NB4 (cell line): ENCODE data around the gene COBL.

ENCODE experiments used
- DNase-seq: peaks from one replicate; pipeline ENCODE4 v3.0.0; 2010; ENCODE audit warnings: low read depth
- H3K4me3 ChIP-seq: one replicate; pipeline ENCODE4 v1.5.1; 2011; ENCODE audit warnings: mild to moderate bottlenecking, low read depth, low read length, moderate library complexity
- MYC ChIP-seq: IDR thresholded peaks from 2 replicates; pipeline ENCODE4 v1.6.1; 2011; ENCODE audit warnings: low read depth, low read length
- POLR2A ChIP-seq: IDR thresholded peaks from 2 replicates; pipeline ENCODE4 v1.6.1; 2011; ENCODE audit warnings: mild to moderate bottlenecking; ENCODE audit not compliant: insufficient read length; ENCODE audit errors: extremely low read depth
- TF ChIP-seq, protein P1 (sequence below): IDR thresholded peaks from 2 replicates; pipeline ENCODE4 v1.6.1; 2011; ENCODE audit warnings: low read depth, low read length
- TF ChIP-seq, protein P2 (sequence below): IDR thresholded peaks from one replicate; pipeline ENCODE4 v1.5.1; 2012; ENCODE audit warnings: low read depth, low read length

The COBL gene

DNA sequence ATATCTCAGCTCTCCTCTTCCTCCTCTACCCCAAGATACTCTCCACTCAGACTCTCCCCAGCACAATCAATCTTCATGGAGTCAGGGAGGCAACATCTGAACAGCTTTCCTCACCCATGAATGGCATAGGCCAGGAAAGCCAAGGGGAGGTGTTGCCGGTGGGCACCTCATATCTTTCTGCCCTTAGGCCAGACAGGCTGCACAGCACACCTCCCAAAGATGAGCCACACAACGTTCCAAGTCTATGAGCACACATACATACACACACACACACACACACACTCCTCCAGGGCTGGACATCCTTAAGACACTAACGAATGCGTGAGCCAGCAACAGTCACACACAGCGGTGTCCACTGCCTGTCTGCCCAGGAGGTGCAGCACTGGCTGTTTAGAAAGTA is 17.7 kb downstream of the COBL start:
- no peak overlapping the region for H3K4me3 ChIP-seq
- TF ChIP-seq POLR2A (no peak), MYC (no peak)
- TF ChIP-seq, protein P1, sequence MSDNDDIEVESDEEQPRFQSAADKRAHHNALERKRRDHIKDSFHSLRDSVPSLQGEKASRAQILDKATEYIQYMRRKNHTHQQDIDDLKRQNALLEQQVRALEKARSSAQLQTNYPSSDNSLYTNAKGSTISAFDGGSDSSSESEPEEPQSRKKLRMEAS = no peak
- TF ChIP-seq, protein P2, sequence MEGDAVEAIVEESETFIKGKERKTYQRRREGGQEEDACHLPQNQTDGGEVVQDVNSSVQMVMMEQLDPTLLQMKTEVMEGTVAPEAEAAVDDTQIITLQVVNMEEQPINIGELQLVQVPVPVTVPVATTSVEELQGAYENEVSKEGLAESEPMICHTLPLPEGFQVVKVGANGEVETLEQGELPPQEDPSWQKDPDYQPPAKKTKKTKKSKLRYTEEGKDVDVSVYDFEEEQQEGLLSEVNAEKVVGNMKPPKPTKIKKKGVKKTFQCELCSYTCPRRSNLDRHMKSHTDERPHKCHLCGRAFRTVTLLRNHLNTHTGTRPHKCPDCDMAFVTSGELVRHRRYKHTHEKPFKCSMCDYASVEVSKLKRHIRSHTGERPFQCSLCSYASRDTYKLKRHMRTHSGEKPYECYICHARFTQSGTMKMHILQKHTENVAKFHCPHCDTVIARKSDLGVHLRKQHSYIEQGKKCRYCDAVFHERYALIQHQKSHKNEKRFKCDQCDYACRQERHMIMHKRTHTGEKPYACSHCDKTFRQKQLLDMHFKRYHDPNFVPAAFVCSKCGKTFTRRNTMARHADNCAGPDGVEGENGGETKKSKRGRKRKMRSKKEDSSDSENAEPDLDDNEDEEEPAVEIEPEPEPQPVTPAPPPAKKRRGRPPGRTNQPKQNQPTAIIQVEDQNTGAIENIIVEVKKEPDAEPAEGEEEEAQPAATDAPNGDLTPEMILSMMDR = no peak
- DNase-seq = no peak

DNA sequence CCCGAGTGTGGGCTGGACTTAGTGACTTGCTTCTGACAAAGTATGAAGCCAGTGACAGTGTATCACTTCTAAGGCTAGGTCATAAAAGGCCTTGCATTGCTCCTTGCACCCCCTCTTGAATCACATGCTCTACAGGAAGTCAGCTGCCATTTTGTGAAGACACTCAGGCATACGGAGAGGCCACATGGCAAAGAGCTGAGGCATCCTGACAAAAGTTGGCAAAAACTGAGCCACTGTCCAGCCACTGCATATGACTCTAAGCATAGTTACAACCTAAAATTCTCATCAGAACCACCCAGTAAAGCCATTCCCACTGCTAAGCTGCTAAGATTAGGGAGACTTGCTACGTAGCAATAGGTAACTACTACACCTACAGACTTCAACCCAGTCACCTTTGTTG is 18.6 kb downstream of the COBL start:
- no peak for TF ChIP-seq MYC
- TF ChIP-seq, protein P2 = no peak
- TF ChIP-seq, protein P1 = no peak
- TF ChIP-seq POLR2A = no peak
- no peak overlapping the region for H3K4me3 ChIP-seq
- no peak for DNase-seq

DNA sequence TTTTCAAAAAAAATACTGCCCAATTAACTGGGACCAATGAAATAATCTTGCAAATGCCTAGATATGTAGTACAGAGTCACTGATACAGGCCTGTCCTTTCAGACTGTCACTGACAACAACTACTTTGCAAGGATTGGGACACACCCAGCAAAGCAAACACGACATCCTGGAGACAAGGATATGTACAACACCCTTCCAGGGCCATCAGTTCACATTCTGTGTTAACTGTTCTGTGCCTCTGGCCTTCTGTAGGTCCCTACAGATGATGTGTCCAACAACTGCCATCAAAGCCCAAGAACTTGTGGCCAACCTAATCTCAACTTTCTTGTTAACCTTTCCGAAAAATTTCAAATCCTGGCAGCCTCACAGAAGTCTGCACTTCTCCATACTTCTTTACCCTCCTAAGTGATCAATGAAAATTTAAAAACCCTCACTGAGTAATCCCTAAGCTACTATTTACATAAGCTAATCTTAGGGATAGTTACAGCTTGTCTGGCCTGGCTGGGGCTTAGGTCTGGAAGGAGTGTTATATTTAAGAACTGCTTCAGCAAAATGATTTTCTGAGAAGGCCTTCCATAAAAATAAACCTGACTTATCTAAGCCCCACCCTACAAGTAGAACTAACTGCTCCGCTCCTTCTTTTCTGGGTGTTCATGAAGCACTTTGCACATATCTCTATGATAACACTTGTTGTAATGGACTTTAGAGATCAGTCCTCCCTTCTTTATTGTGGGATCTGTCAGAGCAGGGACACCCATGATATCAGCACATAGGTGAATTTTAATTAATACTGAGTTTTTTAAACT is 21.0 kb downstream of the COBL start:
- no peak overlapping the region for H3K4me3 ChIP-seq
- TF ChIP-seq POLR2A (no peak), MYC (no peak)
- TF ChIP-seq, protein P2 = no peak
- TF ChIP-seq, protein P1 = no peak
- no peak for DNase-seq

DNA sequence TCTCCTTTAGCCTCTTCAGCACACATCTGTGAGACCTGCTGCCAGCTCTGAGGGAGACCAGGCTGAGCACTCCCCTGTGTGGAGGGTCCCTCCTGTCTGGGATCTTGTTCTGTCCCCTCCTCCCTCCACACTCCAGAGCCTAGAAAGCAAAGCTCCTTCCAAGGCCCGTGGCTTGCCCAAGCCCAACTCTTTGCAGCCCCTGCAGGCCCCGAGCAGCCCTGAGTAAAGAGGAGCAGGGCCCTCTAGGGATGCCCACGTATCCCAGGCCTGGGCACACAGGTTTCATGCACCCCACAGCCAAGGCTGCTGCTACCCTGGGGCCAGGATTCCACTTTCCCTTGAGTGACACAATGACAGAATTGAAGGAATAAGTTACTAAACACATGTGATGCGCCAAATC is 24.0 kb downstream of the COBL start:
- no peak for DNase-seq
- TF ChIP-seq POLR2A (no peak), MYC (no peak)
- TF ChIP-seq, protein P2 = no peak
- TF ChIP-seq, protein P1 = no peak
- no peak overlapping the region for H3K4me3 ChIP-seq

DNA sequence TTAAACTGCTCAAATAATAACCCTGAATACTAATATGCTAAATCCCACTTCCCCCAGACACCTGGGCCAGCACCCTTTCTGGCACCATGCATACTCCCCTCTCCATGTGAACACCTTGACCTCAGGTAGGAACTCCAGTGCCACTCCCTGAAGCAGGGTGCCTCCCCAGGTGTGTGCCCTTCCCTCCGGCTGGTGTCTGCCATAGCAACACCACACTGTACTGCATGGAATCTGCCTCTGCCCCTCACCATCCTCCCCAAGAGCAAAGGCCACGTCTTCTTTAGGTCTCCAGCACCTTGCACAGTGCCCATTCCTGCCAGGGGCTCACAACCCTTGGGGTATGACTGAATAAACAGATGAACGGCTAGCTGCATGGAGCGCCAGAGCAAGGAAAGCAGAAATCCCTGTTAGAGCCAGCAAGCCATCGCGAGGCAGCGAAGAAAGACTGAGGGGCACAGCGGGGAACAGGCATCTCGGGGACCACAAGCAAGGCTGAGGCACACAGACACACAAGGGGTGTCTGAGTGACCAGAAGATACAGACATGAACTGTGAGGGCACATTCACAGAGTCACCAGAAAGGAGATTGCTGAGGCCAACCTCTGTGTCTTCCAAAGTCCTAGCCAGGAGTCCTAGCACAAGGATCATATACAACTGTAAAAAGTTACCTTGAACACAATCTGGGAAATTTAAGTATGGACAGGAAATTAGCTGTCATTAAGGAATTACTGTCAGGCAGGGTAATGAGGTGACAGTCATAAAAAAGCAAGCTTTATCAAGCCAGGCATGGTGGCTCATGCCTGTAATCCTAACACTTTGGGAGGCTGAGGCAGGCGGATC is 25.7 kb downstream of the COBL start:
- TF ChIP-seq MYC (no peak), POLR2A (no peak)
- TF ChIP-seq, protein P1 = no peak
- TF ChIP-seq, protein P2 = no peak
- H3K4me3 ChIP-seq = no peak overlapping the region
- DNase-seq = no peak
